ENCODE data around the gene OLFML2B. TPM values are rescaled to one million over a fixed set of nuclear protein-coding genes. Genes with fewer than 3 reads are reported as not detected.

The OLFML2B gene
- total RNA-seq, 1 experiment from 2014 or later: not detected

GRCh38 chr1:161962091-161962887 lies 61.4 kb downstream of the OLFML2B start:
- Histone ChIP-seq H3K36me3 (ENCODE audit: low read depth) (peaks cover 11% of the 10 kb centered on the region; the same call in 1 of the 2 replicates), H3F3A (ENCODE audit: insufficient read depth, low read depth) (no peaks in the 10 kb centered on the region), H3K9me3 (ENCODE audit: insufficient read depth, low read depth) (0 out of 2 replicates have a peak, but pooled peaks cover 3% of the 10 kb centered on the region), H3K9me2 (ENCODE audit: insufficient read depth) (no peaks in the 10 kb centered on the region), H3K27me3 (ENCODE audit: insufficient read depth, low read depth) (no peaks in the 10 kb centered on the region), H3K4me3 (no peak overlapping the region), H2AFZ (no peak overlapping the region), H3K79me2 (ENCODE audit: low read depth) (no peaks in the 10 kb centered on the region), H3K4me2 (peak overlapping the region; percentile 10; the same call in 1 of the 2 replicates), H3K27ac (peak overlapping the region; percentile 34; the same call in 1 of the 2 replicates), H3K4me1 (replicated peaks; ENCODE audit: insufficient read depth) (peaks cover 14% of the 10 kb centered on the region; the same call in 1 of the 2 replicates), H4K20me1 (ENCODE audit: insufficient read depth) (no peaks in the 10 kb centered on the region)
- TF ChIP-seq EZH2 (IDR thresholded peaks at IDR 0.05; ENCODE audit: low read depth): no peak
- TF ChIP-seq CTCF (conservative IDR thresholded peaks at IDR 0.05): no peak
- intact Hi-C loops (cut with micrococcal nuclease; ENCODE audit: unreplicated experiment): no loop called here
- BruUV-seq (replicated peaks): no TSS peak
- no peak for DNase-seq
- POLR2A ChIA-PET (ENCODE audit: unreplicated experiment): no interaction called here
- CTCF ChIA-PET: interaction anchor here (0.6 kb wide), 1 partner anchor 924 kb away, joined by 3 read pairs; the partner anchor contains the start of gene TSTD1

- POLR2A ChIA-PET (ENCODE audit: unreplicated experiment): interaction anchor here (0.6 kb wide), 1 partner anchor 728 kb away, joined by 3 read pairs; no protein-coding TSS in a partner anchor
- no peak for TF ChIP-seq CTCF (conservative IDR thresholded peaks at IDR 0.05)
- no peak for TF ChIP-seq EZH2 (IDR thresholded peaks at IDR 0.05; ENCODE audit: low read depth)
- intact Hi-C loops (cut with micrococcal nuclease; ENCODE audit: unreplicated experiment): no loop called here
- no TSS peak for BruUV-seq (replicated peaks)
- no peaks in the 10 kb centered on the region for H3K27me3 ChIP-seq (ENCODE audit: insufficient read depth, low read depth)
- no peaks in the 10 kb centered on the region for H3F3A ChIP-seq (ENCODE audit: insufficient read depth, low read depth)
- CTCF ChIA-PET: interaction anchor here (0.6 kb wide), 1 partner anchor 188 kb away, joined by 4 read pairs; no protein-coding TSS in a partner anchor
- H2AFZ ChIP-seq: no peak overlapping the region
- no peak overlapping the region for H3K4me3 ChIP-seq
- peaks cover 11% of the 10 kb centered on the region; the same call in 1 of the 2 replicates for H3K36me3 ChIP-seq (ENCODE audit: low read depth)
- H3K4me2 ChIP-seq: no peak overlapping the region
- no peaks in the 10 kb centered on the region for H3K9me3 ChIP-seq (ENCODE audit: insufficient read depth, low read depth)
- H3K27ac ChIP-seq: no peak overlapping the region
- DNase-seq: no peak
- H3K4me1 ChIP-seq (replicated peaks; ENCODE audit: insufficient read depth): peaks cover 14% of the 10 kb centered on the region; the same call in 1 of the 2 replicates
- no peaks in the 10 kb centered on the region for H4K20me1 ChIP-seq (ENCODE audit: insufficient read depth)
- H3K79me2 ChIP-seq (ENCODE audit: low read depth): no peaks in the 10 kb centered on the region
- no peaks in the 10 kb centered on the region for H3K9me2 ChIP-seq (ENCODE audit: insufficient read depth)
Measured at GRCh38 chr1:161958425-161958824, 65.2 kb downstream of the OLFML2B start.

- ChIA-PET POLR2A (ENCODE audit: unreplicated experiment) (no interaction called here), CTCF (no interaction called here)
- no peak for DNase-seq
Measured at GRCh38 chr1:161956930-161957329, 66.7 kb downstream of the OLFML2B start.

More at GRCh38 chr1:161956930-161957329, 66.7 kb downstream of the OLFML2B start:
- intact Hi-C loops (cut with micrococcal nuclease; ENCODE audit: unreplicated experiment): no loop called here
- peaks cover 11% of the 10 kb centered on the region; the same call in 1 of the 2 replicates for H3K36me3 ChIP-seq (ENCODE audit: low read depth)
- no peak overlapping the region for H2AFZ ChIP-seq
- no peaks in the 10 kb centered on the region for H4K20me1 ChIP-seq (ENCODE audit: insufficient read depth)
- TF ChIP-seq EZH2 (IDR thresholded peaks at IDR 0.05; ENCODE audit: low read depth): no peak
- no peak for TF ChIP-seq CTCF (conservative IDR thresholded peaks at IDR 0.05)
- H3K4me3 ChIP-seq: no peak overlapping the region
- H3K27ac ChIP-seq: no peak overlapping the region
- peaks cover 5% of the 10 kb centered on the region; the same call in 1 of the 2 replicates for H3K4me1 ChIP-seq (replicated peaks; ENCODE audit: insufficient read depth)
- H3K27me3 ChIP-seq (ENCODE audit: insufficient read depth, low read depth): no peaks in the 10 kb centered on the region
- no peaks in the 10 kb centered on the region for H3F3A ChIP-seq (ENCODE audit: insufficient read depth, low read depth)
- H3K9me2 ChIP-seq (ENCODE audit: insufficient read depth): no peaks in the 10 kb centered on the region
- H3K4me2 ChIP-seq: no peak overlapping the region
- no TSS peak for BruUV-seq (replicated peaks)
- H3K9me3 ChIP-seq (ENCODE audit: insufficient read depth, low read depth): no peaks in the 10 kb centered on the region
- H3K79me2 ChIP-seq (ENCODE audit: low read depth): no peaks in the 10 kb centered on the region

Measured in PC-9 (cell line).